Suprapubic skin (tissue), 4 donors: Measurements from ENCODE around the gene WDPCP. TPM values are rescaled to one million over a fixed set of nuclear protein-coding genes. Genes with fewer than 3 reads are reported as not detected.

Experiments used
- DNase-seq, 2 donors: peaks; one replicate each; pipeline ENCODE4 v3.0.0-alpha.2; 2019; ENCODE audit warnings: low spot score in 2 of 2
- H3K27ac ChIP-seq: fragments of 200-600 bp; sonication (generic); one replicate; pipeline ENCODE4 v1.5.1; 2019
- H3K27me3 ChIP-seq: fragments of 200-600 bp; sonication (generic); one replicate; pipeline ENCODE4 v1.5.1; 2019
- H3K36me3 ChIP-seq: fragments of 200-600 bp; sonication (generic); one replicate; pipeline ENCODE4 v1.5.1; 2019
- H3K4me1 ChIP-seq: fragments of 200-600 bp; sonication (generic); one replicate; pipeline ENCODE4 v1.5.1; 2019
- H3K4me3 ChIP-seq: fragments of 200-600 bp; sonication (generic); one replicate; pipeline ENCODE4 v1.5.1; 2019; ENCODE audit warnings: mild to moderate bottlenecking
- H3K9me3 ChIP-seq: fragments of 200-600 bp; sonication (generic); one replicate; pipeline ENCODE4 v1.5.1; 2019
- EP300 ChIP-seq: sonication (generic); formaldehyde crosslinking; IDR thresholded peaks from one replicate; pipeline ENCODE4 v1.6.1; 2017; ENCODE audit warnings: antibody characterized with exemption
- POLR2A ChIP-seq, 2 donors: fragments of 450-650 bp; IDR thresholded peaks; one replicate each; pipeline ENCODE4 v1.6.1; 2017; ENCODE audit warnings: antibody characterized with exemption in 2 of 2, mild to moderate bottlenecking in 2 of 2, moderate library complexity in 2 of 2
- POLR2AphosphoS5 ChIP-seq, 3 donors: sonication (generic); formaldehyde crosslinking; IDR thresholded peaks; one replicate each; pipeline ENCODE4 v1.6.1; 2017; ENCODE audit warnings: antibody characterized with exemption in 3 of 3
- WGBS: methylation state at CpG from one replicate; pipeline ENCODE4 v1.1.5; 2018; 5-methylcytosine and 5-hydroxymethylcytosine counted together
- total RNA-seq, 4 donors: library from RNA; depleted of rRNA; stranded (reverse); fragments of >200 nt; gene quantifications; one replicate each; pipeline ENCODE4 v1.1.0, GENCODE V29; 2016
- TF ChIP-seq, protein P1 (sequence below), 2 donors: fragments of 200-600 bp in 1 of 2; fragments of 450-650 bp in 1 of 2; sonication (generic) in 1 of 2; IDR thresholded peaks; one replicate each; pipeline ENCODE4 v1.5.1; 2016 to 2019; ENCODE audit warnings: antibody characterized with exemption in 2 of 2, mild to moderate bottlenecking in 1 of 2, moderate library complexity in 1 of 2

The WDPCP gene
- total RNA-seq, 4 donors from 2014 or later = 6.7 to 18.7 (median 9.7) TPM

GRCh38 chr2:63194175-63194574 is 394.1 kb downstream of the WDPCP start:
- TF ChIP-seq, protein P1, sequence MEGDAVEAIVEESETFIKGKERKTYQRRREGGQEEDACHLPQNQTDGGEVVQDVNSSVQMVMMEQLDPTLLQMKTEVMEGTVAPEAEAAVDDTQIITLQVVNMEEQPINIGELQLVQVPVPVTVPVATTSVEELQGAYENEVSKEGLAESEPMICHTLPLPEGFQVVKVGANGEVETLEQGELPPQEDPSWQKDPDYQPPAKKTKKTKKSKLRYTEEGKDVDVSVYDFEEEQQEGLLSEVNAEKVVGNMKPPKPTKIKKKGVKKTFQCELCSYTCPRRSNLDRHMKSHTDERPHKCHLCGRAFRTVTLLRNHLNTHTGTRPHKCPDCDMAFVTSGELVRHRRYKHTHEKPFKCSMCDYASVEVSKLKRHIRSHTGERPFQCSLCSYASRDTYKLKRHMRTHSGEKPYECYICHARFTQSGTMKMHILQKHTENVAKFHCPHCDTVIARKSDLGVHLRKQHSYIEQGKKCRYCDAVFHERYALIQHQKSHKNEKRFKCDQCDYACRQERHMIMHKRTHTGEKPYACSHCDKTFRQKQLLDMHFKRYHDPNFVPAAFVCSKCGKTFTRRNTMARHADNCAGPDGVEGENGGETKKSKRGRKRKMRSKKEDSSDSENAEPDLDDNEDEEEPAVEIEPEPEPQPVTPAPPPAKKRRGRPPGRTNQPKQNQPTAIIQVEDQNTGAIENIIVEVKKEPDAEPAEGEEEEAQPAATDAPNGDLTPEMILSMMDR (IDR thresholded peaks at IDR 0.05) = no peak
- TF ChIP-seq POLR2A (IDR thresholded peaks at IDR 0.05) = no peak
- TF ChIP-seq POLR2AphosphoS5 (IDR thresholded peaks at IDR 0.05) = no peak
- no peak for TF ChIP-seq EP300
- H3K4me3 ChIP-seq = no peak overlapping the region
- no peak overlapping the region for H3K27ac ChIP-seq
- H3K4me1 ChIP-seq = no peaks in the 10 kb centered on the region
- DNase-seq = no peak
- no peaks in the 10 kb centered on the region for H3K27me3 ChIP-seq
- H3K9me3 ChIP-seq = no peaks in the 10 kb centered on the region
- H3K36me3 ChIP-seq = no peaks in the 10 kb centered on the region

GRCh38 chr2:63192889-63193774 is 395.1 kb downstream of the WDPCP start:
- no peak for DNase-seq
- TF ChIP-seq, protein P1 (IDR thresholded peaks at IDR 0.05) = no peak
- no peak for TF ChIP-seq POLR2AphosphoS5 (IDR thresholded peaks at IDR 0.05)
- H3K9me3 ChIP-seq = no peaks in the 10 kb centered on the region
- H3K27ac ChIP-seq = no peak overlapping the region
- no peaks in the 10 kb centered on the region for H3K4me1 ChIP-seq
- H3K4me3 ChIP-seq = no peak overlapping the region
- no peaks in the 10 kb centered on the region for H3K36me3 ChIP-seq
- 96% methylated on average over 2 of the region's 2 CpGs for WGBS
- no peaks in the 10 kb centered on the region for H3K27me3 ChIP-seq

- peaks cover 6% of the 10 kb centered on the region for H3K9me3 ChIP-seq
- no peak for DNase-seq
Observed at GRCh38 chr2:63192169-63192888, 395.9 kb downstream of the WDPCP start.

DNA sequence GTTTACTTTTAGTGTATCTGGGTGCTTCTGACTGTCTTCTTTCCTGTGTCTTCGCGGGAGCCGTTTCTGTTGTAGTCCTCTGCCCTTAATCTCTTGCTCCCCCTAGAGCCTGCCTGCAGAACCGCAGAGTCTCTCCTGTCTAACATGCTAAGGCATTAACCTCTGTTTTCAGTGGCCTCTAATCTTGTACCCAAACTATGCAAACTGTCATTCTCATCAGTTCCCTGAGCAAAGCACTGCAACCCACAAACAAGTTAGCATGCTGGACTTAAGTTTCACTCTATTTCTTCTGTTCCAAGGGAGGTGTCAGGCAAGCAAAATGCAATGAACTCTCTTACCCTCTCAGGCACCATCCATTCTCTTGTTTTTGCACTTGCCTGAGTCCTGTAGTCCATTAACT is 399.3 kb downstream of the WDPCP start:
- WGBS = 37% methylated on average over 4 of the region's 4 CpGs
- H3K27me3 ChIP-seq = no peaks in the 10 kb centered on the region
- H3K27ac ChIP-seq = no peak overlapping the region
- H3K36me3 ChIP-seq = no peaks in the 10 kb centered on the region
- peaks cover 12% of the 10 kb centered on the region for H3K9me3 ChIP-seq
- no peaks in the 10 kb centered on the region for H3K4me1 ChIP-seq
- H3K4me3 ChIP-seq = no peak overlapping the region
- DNase-seq = no peak
- TF ChIP-seq, protein P1 (IDR thresholded peaks at IDR 0.05) = no peak
- TF ChIP-seq EP300 (no peak), POLR2AphosphoS5 (IDR thresholded peaks at IDR 0.05) (no peak), POLR2A (IDR thresholded peaks at IDR 0.05) (no peak)

More at GRCh38 chr2:63192169-63192888, 395.9 kb downstream of the WDPCP start:
- no peaks in the 10 kb centered on the region for H3K36me3 ChIP-seq
- H3K4me3 ChIP-seq = no peak overlapping the region
- H3K27ac ChIP-seq = no peak overlapping the region
- H3K4me1 ChIP-seq = no peaks in the 10 kb centered on the region
- TF ChIP-seq POLR2A (IDR thresholded peaks at IDR 0.05) = no peak
- no peak for TF ChIP-seq EP300
- TF ChIP-seq, protein P1 (IDR thresholded peaks at IDR 0.05) = no peak
- no peak for TF ChIP-seq POLR2AphosphoS5 (IDR thresholded peaks at IDR 0.05)
- no peaks in the 10 kb centered on the region for H3K27me3 ChIP-seq

GRCh38 chr2:63186331-63186730 is 401.9 kb downstream of the WDPCP start:
- Histone ChIP-seq H3K27ac (no peak overlapping the region), H3K27me3 (no peaks in the 10 kb centered on the region), H3K4me1 (no peaks in the 10 kb centered on the region), H3K36me3 (no peaks in the 10 kb centered on the region), H3K9me3 (peaks cover 16% of the 10 kb centered on the region), H3K4me3 (no peak overlapping the region)
- TF ChIP-seq, protein P1 (IDR thresholded peaks at IDR 0.05) = no peak
- TF ChIP-seq POLR2A (IDR thresholded peaks at IDR 0.05) = no peak
- TF ChIP-seq POLR2AphosphoS5 (IDR thresholded peaks at IDR 0.05) = no peak
- no peak for TF ChIP-seq EP300
- 74% methylated on average over 3 of the region's 3 CpGs for WGBS
- no peak for DNase-seq
